Omental fat pad (tissue), 4 donors: ENCODE results near the gene MAK. TPM values are rescaled to one million over a fixed set of nuclear protein-coding genes. Genes with fewer than 3 reads are reported as not detected.

Experiments
- ATAC-seq: fragments of 150-250 bp; one replicate; pipeline ENCODE4 v1.9.1; 2016; ENCODE audit warnings: mild to moderate bottlenecking, moderate library complexity; ENCODE audit not compliant: low FRiP score
- DNase-seq: peaks from one replicate; pipeline ENCODE4 v3.0.0-alpha.2; 2019; ENCODE audit warnings: low spot score
- CTCF ChIP-seq, 3 donors: fragments of 450-650 bp; IDR thresholded peaks; one replicate each; pipeline ENCODE4 v1.5.1; 2016 to 2017; ENCODE audit warnings: antibody characterized with exemption in 3 of 3, mild to moderate bottlenecking in 3 of 3, moderate library complexity in 2 of 3
- total RNA-seq, 4 donors: library from RNA; depleted of rRNA; stranded (reverse); fragments of >200 nt; gene quantifications; one replicate each; pipeline ENCODE4 v1.1.0, GENCODE V29; 2016

The MAK gene
- total RNA-seq, 4 donors from 2014 or later, result 0.25 to 1.3 (median 1.0) TPM

GRCh38 chr6:10800810-10801209 is 37.5 kb downstream of the MAK start:
- no peak for TF ChIP-seq CTCF (IDR thresholded peaks at IDR 0.05)
- no peak for ATAC-seq

GRCh38 chr6:10794239-10794638 is 44.1 kb downstream of the MAK start:
- TF ChIP-seq CTCF (IDR thresholded peaks at IDR 0.05), result no peak
- ATAC-seq (no peak), DNase-seq (no peak)

More at GRCh38 chr6:10800810-10801209, 37.5 kb downstream of the MAK start:
- DNase-seq, result no peak

- no peak for ATAC-seq
- DNase-seq, result no peak
Observed at GRCh38 chr6:10793695-10794094, 44.6 kb downstream of the MAK start.

GRCh38 chr6:10793035-10793434 is 45.3 kb downstream of the MAK start:
- no peak for TF ChIP-seq CTCF (IDR thresholded peaks at IDR 0.05)
- no peak for ATAC-seq
- no peak for DNase-seq

More at GRCh38 chr6:10793695-10794094, 44.6 kb downstream of the MAK start:
- TF ChIP-seq CTCF (IDR thresholded peaks at IDR 0.05), result no peak

GRCh38 chr6:10792101-10792500 is 46.2 kb downstream of the MAK start:
- no peak for DNase-seq
- TF ChIP-seq CTCF (IDR thresholded peaks at IDR 0.05), result no peak
- no peak for ATAC-seq

GRCh38 chr6:10791673-10792072 is 46.7 kb downstream of the MAK start:
- ATAC-seq (no peak), DNase-seq (no peak)

More at GRCh38 chr6:10791673-10792072, 46.7 kb downstream of the MAK start:
- TF ChIP-seq CTCF (IDR thresholded peaks at IDR 0.05), result no peak
